ENCODE data around the gene PXDC1. TPM values are rescaled to one million over a fixed set of nuclear protein-coding genes. Genes with fewer than 3 reads are reported as not detected.

PXDC1 gene
- total RNA-seq, 2 experiments from 2014 or later, result not detected

- H3K27ac Mint-ChIP-seq, result no peak overlapping the region
- no peaks in the 10 kb centered on the region for H3K9me3 Mint-ChIP-seq (ENCODE audit: insufficient read depth)
- H3K4me1 Mint-ChIP-seq (ENCODE audit: low read depth), result peaks cover 3% of the 10 kb centered on the region
- DNase-seq, result no peak
- ATAC-seq, result no peak
- CTCF ChIA-PET, result no interaction called here
- no peaks in the 10 kb centered on the region for H3K36me3 Mint-ChIP-seq (ENCODE audit: low read depth)
- peaks cover 5% of the 10 kb centered on the region for H3K27me3 Mint-ChIP-seq (ENCODE audit: low read depth)
- POLR2A ChIA-PET, result no interaction called here
- H3K4me3 Mint-ChIP-seq, result no peak overlapping the region
Observed at GRCh38 chr6:3707751-3708412, 43.6 kb downstream of the PXDC1 start.

GRCh38 chr6:3707024-3707423 lies 44.5 kb downstream of the PXDC1 start:
- no peak for ATAC-seq
- DNase-seq, result no peak
- H3K4me3 Mint-ChIP-seq, result no peak overlapping the region
- H3K27ac Mint-ChIP-seq, result no peak overlapping the region
- peaks cover 3% of the 10 kb centered on the region for H3K4me1 Mint-ChIP-seq (ENCODE audit: low read depth)
- H3K9me3 Mint-ChIP-seq (ENCODE audit: insufficient read depth), result no peaks in the 10 kb centered on the region
- no peaks in the 10 kb centered on the region for H3K36me3 Mint-ChIP-seq (ENCODE audit: low read depth)
- ChIA-PET POLR2A (no interaction called here), CTCF (no interaction called here)
- H3K27me3 Mint-ChIP-seq (ENCODE audit: low read depth), result peaks cover 5% of the 10 kb centered on the region

DNA sequence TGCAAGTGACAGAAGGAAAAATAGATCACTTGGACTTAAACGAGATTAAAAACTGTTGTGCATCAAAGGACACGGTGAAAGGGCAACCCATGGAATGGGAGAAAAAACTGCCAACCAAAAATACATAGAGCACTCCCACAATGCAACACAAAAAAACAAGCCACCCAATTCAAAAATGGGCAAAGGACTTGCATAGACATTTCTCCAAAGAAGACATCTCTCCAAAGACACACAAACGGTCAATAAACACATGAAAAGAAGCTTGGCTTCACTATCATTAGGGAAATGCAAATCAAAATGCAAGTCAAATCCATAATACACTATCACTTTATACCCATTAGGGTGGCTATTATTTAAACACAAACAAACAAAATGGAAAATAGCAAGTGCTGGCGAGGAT lies 45.0 kb downstream of the PXDC1 start:
- ChIA-PET POLR2A (no interaction called here), CTCF (no interaction called here)
- ATAC-seq (no peak), DNase-seq (no peak)
- no peaks in the 10 kb centered on the region for H3K9me3 Mint-ChIP-seq (ENCODE audit: insufficient read depth)
- H3K36me3 Mint-ChIP-seq (ENCODE audit: low read depth), result no peaks in the 10 kb centered on the region
- H3K4me3 Mint-ChIP-seq, result no peak overlapping the region
- no peak overlapping the region for H3K27ac Mint-ChIP-seq
- H3K4me1 Mint-ChIP-seq (ENCODE audit: low read depth), result peaks cover 3% of the 10 kb centered on the region
- H3K27me3 Mint-ChIP-seq (ENCODE audit: low read depth), result peaks cover 5% of the 10 kb centered on the region

DNA sequence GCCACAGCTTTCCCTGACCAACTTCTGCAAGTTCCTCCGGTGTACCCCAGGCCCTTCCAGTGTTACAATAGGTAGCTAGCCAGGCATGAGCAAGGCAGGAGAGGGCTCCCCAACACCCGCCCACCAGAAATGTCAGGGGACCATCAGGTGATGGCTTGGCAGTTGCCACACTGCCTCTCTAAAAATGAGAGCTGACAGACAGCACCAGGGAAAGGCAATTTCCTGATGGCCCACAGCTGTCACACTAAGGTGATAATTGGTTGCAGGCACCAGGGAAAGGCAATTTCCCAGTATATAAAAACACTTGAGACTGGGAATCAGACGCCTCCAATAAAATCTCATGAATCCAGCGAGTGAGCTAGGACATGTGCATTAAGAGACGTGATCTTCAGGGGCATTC lies 49.9 kb downstream of the PXDC1 start:
- Mint-ChIP-seq H3K27ac (no peak overlapping the region), H3K4me3 (no peak overlapping the region), H3K9me3 (ENCODE audit: insufficient read depth) (no peaks in the 10 kb centered on the region), H3K36me3 (ENCODE audit: low read depth) (no peaks in the 10 kb centered on the region), H3K27me3 (ENCODE audit: low read depth) (peaks cover 5% of the 10 kb centered on the region), H3K4me1 (ENCODE audit: low read depth) (no peaks in the 10 kb centered on the region)
- ChIA-PET POLR2A (interaction anchor here (0.6 kb wide), 1 partner anchor 229 kb away, joined by 3 read pairs; no protein-coding TSS in a partner anchor), CTCF (no interaction called here)
- no peak for ATAC-seq
- no peak for DNase-seq

- POLR2A ChIA-PET, result no interaction called here
- Mint-ChIP-seq H3K9me3 (ENCODE audit: insufficient read depth) (no peaks in the 10 kb centered on the region), H3K27ac (no peak overlapping the region), H3K36me3 (ENCODE audit: low read depth) (no peaks in the 10 kb centered on the region), H3K27me3 (ENCODE audit: low read depth) (no peaks in the 10 kb centered on the region), H3K4me3 (no peak overlapping the region), H3K4me1 (ENCODE audit: low read depth) (no peaks in the 10 kb centered on the region)
- ATAC-seq (no peak), DNase-seq (no peak)
- CTCF ChIA-PET, result interaction anchor here (0.7 kb wide), 1 partner anchor 37 kb away, joined by 3 read pairs; no protein-coding TSS in a partner anchor
Observed at GRCh38 chr6:3699231-3699630, 52.3 kb downstream of the PXDC1 start.

GRCh38 chr6:3698021-3698420 lies 53.5 kb downstream of the PXDC1 start:
- Mint-ChIP-seq H3K4me3 (no peak overlapping the region), H3K36me3 (ENCODE audit: low read depth) (no peaks in the 10 kb centered on the region), H3K27ac (no peak overlapping the region), H3K27me3 (ENCODE audit: low read depth) (no peaks in the 10 kb centered on the region), H3K9me3 (ENCODE audit: insufficient read depth) (no peaks in the 10 kb centered on the region), H3K4me1 (ENCODE audit: low read depth) (no peaks in the 10 kb centered on the region)
- no peak for DNase-seq
- CTCF ChIA-PET, result no interaction called here
- POLR2A ChIA-PET, result no interaction called here
- no peak for ATAC-seq

- no peaks in the 10 kb centered on the region for H3K27me3 Mint-ChIP-seq (ENCODE audit: low read depth)
- ChIA-PET CTCF (no interaction called here), POLR2A (no interaction called here)
- no peaks in the 10 kb centered on the region for H3K9me3 Mint-ChIP-seq (ENCODE audit: insufficient read depth)
- no peaks in the 10 kb centered on the region for H3K36me3 Mint-ChIP-seq (ENCODE audit: low read depth)
- no peak overlapping the region for H3K27ac Mint-ChIP-seq
- no peak for DNase-seq
- no peak overlapping the region for H3K4me3 Mint-ChIP-seq
- no peaks in the 10 kb centered on the region for H3K4me1 Mint-ChIP-seq (ENCODE audit: low read depth)
- no peak for ATAC-seq
Observed at GRCh38 chr6:3697609-3698008, 53.9 kb downstream of the PXDC1 start.

GRCh38 chr6:3696525-3697088 lies 54.9 kb downstream of the PXDC1 start:
- ChIA-PET POLR2A (no interaction called here), CTCF (no interaction called here)
- no peaks in the 10 kb centered on the region for H3K4me1 Mint-ChIP-seq (ENCODE audit: low read depth)
- no peak overlapping the region for H3K27ac Mint-ChIP-seq
- H3K4me3 Mint-ChIP-seq, result no peak overlapping the region
- H3K27me3 Mint-ChIP-seq (ENCODE audit: low read depth), result no peaks in the 10 kb centered on the region
- H3K36me3 Mint-ChIP-seq (ENCODE audit: low read depth), result no peaks in the 10 kb centered on the region
- no peak for ATAC-seq
- no peak for DNase-seq
- no peaks in the 10 kb centered on the region for H3K9me3 Mint-ChIP-seq (ENCODE audit: insufficient read depth)

- ChIA-PET CTCF (no interaction called here), POLR2A (no interaction called here)
- H3K27ac Mint-ChIP-seq, result no peak overlapping the region
- no peak overlapping the region for H3K4me3 Mint-ChIP-seq
- no peaks in the 10 kb centered on the region for H3K4me1 Mint-ChIP-seq (ENCODE audit: low read depth)
- no peaks in the 10 kb centered on the region for H3K36me3 Mint-ChIP-seq (ENCODE audit: low read depth)
- no peaks in the 10 kb centered on the region for H3K9me3 Mint-ChIP-seq (ENCODE audit: insufficient read depth)
- H3K27me3 Mint-ChIP-seq (ENCODE audit: low read depth), result no peaks in the 10 kb centered on the region
- ATAC-seq (no peak), DNase-seq (no peak)
Observed at GRCh38 chr6:3695065-3695817, 56.3 kb downstream of the PXDC1 start.

DNA sequence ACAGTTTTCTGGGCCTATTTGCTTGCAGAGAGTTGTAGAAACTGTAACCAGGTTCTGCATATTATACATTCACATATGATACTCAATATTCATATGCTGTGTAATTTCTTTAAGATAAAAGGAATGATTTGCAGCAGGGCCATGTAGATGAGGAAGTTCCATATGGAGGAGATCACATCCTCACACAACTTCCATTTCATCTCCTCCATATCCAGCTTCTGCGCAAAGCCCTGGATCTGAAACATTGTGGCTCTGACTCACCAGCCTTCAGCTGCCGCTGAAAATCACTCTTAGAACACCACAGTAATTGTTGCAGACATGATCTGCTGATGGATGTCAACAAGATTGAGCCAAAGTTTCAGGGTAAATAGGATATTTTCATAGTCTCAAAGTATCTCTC lies 57.7 kb downstream of the PXDC1 start:
- no peak overlapping the region for H3K4me3 Mint-ChIP-seq
- CTCF ChIA-PET, result no interaction called here
- POLR2A ChIA-PET, result no interaction called here

DNA sequence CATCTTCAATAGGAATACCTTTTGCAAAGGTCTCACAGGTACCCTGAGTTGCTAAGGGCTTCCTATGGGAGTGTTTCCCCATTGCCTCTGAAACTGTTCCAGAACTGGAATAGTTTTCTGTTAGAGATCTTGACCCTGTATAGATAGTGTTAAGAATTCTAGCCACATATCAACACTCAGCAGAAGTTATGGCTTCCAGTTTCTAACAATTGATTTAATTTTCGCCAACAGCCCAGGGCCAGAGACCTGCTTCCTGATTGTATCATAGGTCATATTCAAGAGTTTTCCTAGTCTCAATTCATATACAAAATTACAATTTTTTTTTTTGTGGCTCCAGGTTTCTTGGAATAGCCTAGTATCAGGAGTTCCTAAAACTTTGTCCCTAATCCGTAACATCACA lies 61.0 kb downstream of the PXDC1 start:
- H3K27me3 Mint-ChIP-seq (ENCODE audit: low read depth), result no peaks in the 10 kb centered on the region
- DNase-seq (no peak), ATAC-seq (no peak)
- POLR2A ChIA-PET, result no interaction called here
- H3K4me1 Mint-ChIP-seq (ENCODE audit: low read depth), result no peaks in the 10 kb centered on the region
- H3K4me3 Mint-ChIP-seq, result no peak overlapping the region
- CTCF ChIA-PET, result no interaction called here
- no peak overlapping the region for H3K27ac Mint-ChIP-seq
- no peaks in the 10 kb centered on the region for H3K36me3 Mint-ChIP-seq (ENCODE audit: low read depth)
- H3K9me3 Mint-ChIP-seq (ENCODE audit: insufficient read depth), result no peaks in the 10 kb centered on the region

More for the DNA sequence above, 57.7 kb downstream of the PXDC1 start:
- Mint-ChIP-seq H3K9me3 (ENCODE audit: insufficient read depth) (no peaks in the 10 kb centered on the region), H3K4me1 (ENCODE audit: low read depth) (no peaks in the 10 kb centered on the region), H3K36me3 (ENCODE audit: low read depth) (no peaks in the 10 kb centered on the region), H3K27ac (no peak overlapping the region), H3K27me3 (ENCODE audit: low read depth) (no peaks in the 10 kb centered on the region)
- DNase-seq (no peak), ATAC-seq (no peak)

DNA sequence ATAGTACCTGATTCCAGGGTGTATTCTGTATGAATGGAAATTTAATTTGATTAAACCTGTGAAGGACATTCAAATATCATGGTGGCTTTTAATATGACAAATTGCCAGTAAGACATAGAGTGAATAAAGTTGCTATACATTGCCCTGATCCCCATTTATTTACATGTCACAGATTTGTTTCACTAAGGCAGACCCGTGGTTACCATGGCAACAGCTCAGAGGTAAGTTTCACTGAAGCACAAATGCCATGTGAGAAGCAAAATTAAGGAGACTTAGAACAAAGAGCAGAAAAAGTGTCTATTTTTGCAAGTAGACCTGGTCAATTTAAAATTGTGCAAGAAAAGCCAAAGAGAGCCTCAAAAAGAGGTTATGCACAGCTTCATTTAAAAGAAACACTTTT lies 63.7 kb downstream of the PXDC1 start:
- H3K27me3 Mint-ChIP-seq (ENCODE audit: low read depth), result no peaks in the 10 kb centered on the region
- ATAC-seq, result no peak
- no peaks in the 10 kb centered on the region for H3K9me3 Mint-ChIP-seq (ENCODE audit: insufficient read depth)
- H3K4me1 Mint-ChIP-seq (ENCODE audit: low read depth), result no peaks in the 10 kb centered on the region
- H3K36me3 Mint-ChIP-seq (ENCODE audit: low read depth), result no peaks in the 10 kb centered on the region
- DNase-seq, result no peak
- ChIA-PET POLR2A (no interaction called here), CTCF (no interaction called here)
- H3K27ac Mint-ChIP-seq, result no peak overlapping the region
- no peak overlapping the region for H3K4me3 Mint-ChIP-seq
